Cardiac muscle cell (in vitro differentiated cells and primary cell): ENCODE results near the gene TPRG1. TPM values are rescaled to one million over a fixed set of nuclear protein-coding genes. Genes with fewer than 3 reads are reported as not detected.

ENCODE experiments used
- DNase-seq, 2 donors: peaks; one replicate each; pipeline versions ENCODE4 v3.0.0 to v3.0.0-alpha.2; 2010 to 2017; ENCODE audit warnings: low read depth in 1 of 2, low spot score in 1 of 2
- H3K27ac ChIP-seq: fragments of 200-600 bp; sonication (generic); 2 replicates; pipeline ENCODE4 v1.5.1; 2016
- H3K27me3 ChIP-seq: fragments of 200-600 bp; sonication (generic); 2 replicates; pipeline ENCODE4 v1.6.0; 2016; ENCODE audit warnings: control low read depth
- H3K36me3 ChIP-seq: fragments of 200-600 bp; sonication (generic); 2 replicates; pipeline ENCODE4 v1.5.1; 2016; ENCODE audit warnings: control low read depth
- H3K4me1 ChIP-seq: fragments of 200-600 bp; sonication (generic); 2 replicates; pipeline ENCODE4 v1.8.1; 2017; ENCODE audit warnings: low read depth, mild to moderate bottlenecking, mixed run types
- H3K4me3 ChIP-seq: fragments of 200-600 bp; sonication (generic); 2 replicates; pipeline ENCODE4 v1.5.1; 2016; ENCODE audit warnings: mild to moderate bottlenecking
- H3K9me3 ChIP-seq: fragments of 200-600 bp; sonication (generic); 2 replicates; pipeline ENCODE4 v1.5.1; 2017; ENCODE audit warnings: low read depth, mild to moderate bottlenecking, control low read depth
- polyA plus RNA-seq: library from polyadenylated mRNA; unstranded; fragments of >200 nt; fragmentation: Nextera tagmentation; extraction: Ambion mirVana; gene quantifications from 2 replicates; pipeline ENCODE4 v1.2.1, GENCODE V29; 2016
- total RNA-seq: library from RNA; depleted of rRNA; stranded (reverse); fragments of >200 nt; gene quantifications from 2 replicates; pipeline ENCODE4 v1.2.3, GENCODE V29; 2016
- TF ChIP-seq, protein P1 (sequence below): IDR thresholded peaks from 2 replicates; pipeline ENCODE4 v1.5.1; 2012; ENCODE audit warnings: low read depth, mild to moderate bottlenecking, low read length

Gene TPRG1
- total and polyA plus RNA-seq, 2 experiments from 2014 or later = 0.09 to 0.48 TPM

DNA sequence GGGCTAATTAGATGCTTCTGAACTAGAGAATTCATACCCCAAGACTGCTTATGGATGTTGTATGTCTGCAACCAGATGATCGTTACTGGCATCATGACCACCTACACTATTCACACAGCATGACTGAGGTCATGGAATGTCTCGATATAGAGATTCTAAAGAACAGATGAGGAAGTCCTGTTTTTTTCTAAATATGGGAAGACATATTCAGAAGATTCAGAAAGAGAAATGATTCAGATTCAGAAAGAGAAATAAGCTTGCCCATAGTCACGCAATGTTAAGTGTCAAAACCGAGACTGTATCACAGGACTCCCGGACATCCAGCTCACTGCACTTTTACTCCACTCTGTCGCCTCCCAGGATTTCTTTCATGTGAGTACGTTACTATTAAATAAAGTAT, 136.2 kb downstream of the TPRG1 start:
- no peaks in the 10 kb centered on the region for H3K9me3 ChIP-seq
- H3K27ac ChIP-seq = no peak overlapping the region
- no peaks in the 10 kb centered on the region for H3K27me3 ChIP-seq
- DNase-seq = no peak
- H3K36me3 ChIP-seq = no peaks in the 10 kb centered on the region
- TF ChIP-seq, protein P1, sequence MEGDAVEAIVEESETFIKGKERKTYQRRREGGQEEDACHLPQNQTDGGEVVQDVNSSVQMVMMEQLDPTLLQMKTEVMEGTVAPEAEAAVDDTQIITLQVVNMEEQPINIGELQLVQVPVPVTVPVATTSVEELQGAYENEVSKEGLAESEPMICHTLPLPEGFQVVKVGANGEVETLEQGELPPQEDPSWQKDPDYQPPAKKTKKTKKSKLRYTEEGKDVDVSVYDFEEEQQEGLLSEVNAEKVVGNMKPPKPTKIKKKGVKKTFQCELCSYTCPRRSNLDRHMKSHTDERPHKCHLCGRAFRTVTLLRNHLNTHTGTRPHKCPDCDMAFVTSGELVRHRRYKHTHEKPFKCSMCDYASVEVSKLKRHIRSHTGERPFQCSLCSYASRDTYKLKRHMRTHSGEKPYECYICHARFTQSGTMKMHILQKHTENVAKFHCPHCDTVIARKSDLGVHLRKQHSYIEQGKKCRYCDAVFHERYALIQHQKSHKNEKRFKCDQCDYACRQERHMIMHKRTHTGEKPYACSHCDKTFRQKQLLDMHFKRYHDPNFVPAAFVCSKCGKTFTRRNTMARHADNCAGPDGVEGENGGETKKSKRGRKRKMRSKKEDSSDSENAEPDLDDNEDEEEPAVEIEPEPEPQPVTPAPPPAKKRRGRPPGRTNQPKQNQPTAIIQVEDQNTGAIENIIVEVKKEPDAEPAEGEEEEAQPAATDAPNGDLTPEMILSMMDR = no peak
- H3K4me3 ChIP-seq = no peak overlapping the region
- no peaks in the 10 kb centered on the region for H3K4me1 ChIP-seq

- Histone ChIP-seq H3K9me3 (no peaks in the 10 kb centered on the region), H3K27ac (no peak overlapping the region), H3K4me3 (no peak overlapping the region), H3K36me3 (no peaks in the 10 kb centered on the region), H3K4me1 (no peaks in the 10 kb centered on the region), H3K27me3 (no peaks in the 10 kb centered on the region)
- no peak for DNase-seq
- TF ChIP-seq, protein P1 = no peak
Observed at GRCh38 chr3:189308608-189309007, 136.8 kb downstream of the TPRG1 start.

GRCh38 chr3:189309400-189309975, 137.7 kb downstream of the TPRG1 start:
- TF ChIP-seq, protein P1 = no peak
- no peak for DNase-seq

DNA sequence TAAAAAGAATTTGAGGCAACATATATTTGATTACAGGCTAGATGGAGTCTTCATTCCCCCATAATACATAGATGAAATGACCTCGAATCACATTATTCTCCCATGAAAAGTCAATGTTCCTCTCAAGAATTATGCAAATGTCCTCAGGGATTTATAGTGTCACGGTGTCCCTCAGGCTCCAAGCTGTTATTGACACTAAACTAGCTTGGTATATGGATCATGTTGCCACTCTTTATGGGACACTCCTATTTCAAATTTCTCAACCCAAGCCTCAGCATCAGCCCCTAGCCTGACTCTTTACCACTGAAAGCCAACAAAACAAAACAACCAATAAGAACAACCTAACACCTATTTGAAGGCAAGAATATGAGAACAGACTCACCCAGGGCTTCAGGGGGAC, 139.8 kb downstream of the TPRG1 start:
- Histone ChIP-seq H3K4me1 (peaks cover 6% of the 10 kb centered on the region), H3K27ac (no peak overlapping the region), H3K36me3 (no peaks in the 10 kb centered on the region), H3K4me3 (no peak overlapping the region), H3K27me3 (no peaks in the 10 kb centered on the region), H3K9me3 (no peaks in the 10 kb centered on the region)
- TF ChIP-seq, protein P1 = no peak
- DNase-seq = no peak

More at GRCh38 chr3:189309400-189309975, 137.7 kb downstream of the TPRG1 start:
- no peaks in the 10 kb centered on the region for H3K9me3 ChIP-seq
- no peak overlapping the region for H3K27ac ChIP-seq
- no peaks in the 10 kb centered on the region for H3K4me1 ChIP-seq
- no peaks in the 10 kb centered on the region for H3K27me3 ChIP-seq
- no peak overlapping the region for H3K4me3 ChIP-seq
- H3K36me3 ChIP-seq = no peaks in the 10 kb centered on the region

DNA sequence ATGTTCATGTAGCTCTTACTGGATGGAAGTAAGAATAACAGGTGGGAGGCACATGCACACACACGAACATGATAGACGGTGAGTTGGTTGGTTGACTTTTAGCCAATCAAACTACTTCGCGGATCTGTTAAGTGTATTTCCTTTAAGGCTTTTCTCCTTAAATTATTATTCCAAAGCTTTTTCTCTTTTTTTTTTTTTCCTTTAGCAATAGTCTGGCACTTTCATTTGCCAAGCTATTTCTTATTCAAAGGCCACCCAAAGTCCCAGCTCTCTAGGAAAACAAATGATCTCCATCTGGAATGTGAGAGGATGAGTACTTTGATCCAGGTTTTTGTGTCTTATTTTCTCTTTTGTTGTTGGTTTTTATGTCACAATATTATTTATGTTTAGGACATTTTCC, 141.1 kb downstream of the TPRG1 start:
- TF ChIP-seq, protein P1 = no peak
- Histone ChIP-seq H3K27me3 (no peaks in the 10 kb centered on the region), H3K4me3 (no peak overlapping the region), H3K9me3 (no peaks in the 10 kb centered on the region), H3K27ac (no peak overlapping the region), H3K36me3 (no peaks in the 10 kb centered on the region), H3K4me1 (peaks cover 17% of the 10 kb centered on the region)
- DNase-seq = no peak
